Measurements from ENCODE around the gene PRKCH.

The PRKCH gene

DNA sequence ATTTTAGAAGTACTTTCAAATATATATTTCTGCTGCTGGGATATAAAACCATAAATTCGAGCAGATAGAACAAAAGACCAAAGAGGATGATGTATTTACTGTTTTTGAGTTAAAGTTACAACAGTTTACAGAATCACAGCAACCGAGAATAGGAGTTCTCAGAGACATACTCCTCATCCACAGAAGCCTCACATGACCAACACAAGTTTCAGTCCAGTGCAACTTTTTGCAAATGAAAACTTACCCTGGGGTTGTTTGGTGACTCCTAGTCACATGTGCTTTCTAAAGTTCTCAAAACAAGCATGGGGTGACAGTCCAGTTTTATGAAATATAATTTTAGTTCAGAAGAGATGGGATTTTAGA is 117.1 kb downstream of the PRKCH start:
- no peak for DNase-seq
- Mint-ChIP-seq H3K9me3 (no peaks in the 10 kb centered on the region), H3K27me3 (ENCODE audit: low read depth, poor library complexity) (peaks cover 15% of the 10 kb centered on the region), H3K4me3 (no peak overlapping the region), H3K27ac (no peak overlapping the region), H3K4me1 (peaks cover 49% of the 10 kb centered on the region), H3K36me3 (ENCODE audit: low read depth) (no peaks in the 10 kb centered on the region)
- TF ChIP-seq, protein P1, sequence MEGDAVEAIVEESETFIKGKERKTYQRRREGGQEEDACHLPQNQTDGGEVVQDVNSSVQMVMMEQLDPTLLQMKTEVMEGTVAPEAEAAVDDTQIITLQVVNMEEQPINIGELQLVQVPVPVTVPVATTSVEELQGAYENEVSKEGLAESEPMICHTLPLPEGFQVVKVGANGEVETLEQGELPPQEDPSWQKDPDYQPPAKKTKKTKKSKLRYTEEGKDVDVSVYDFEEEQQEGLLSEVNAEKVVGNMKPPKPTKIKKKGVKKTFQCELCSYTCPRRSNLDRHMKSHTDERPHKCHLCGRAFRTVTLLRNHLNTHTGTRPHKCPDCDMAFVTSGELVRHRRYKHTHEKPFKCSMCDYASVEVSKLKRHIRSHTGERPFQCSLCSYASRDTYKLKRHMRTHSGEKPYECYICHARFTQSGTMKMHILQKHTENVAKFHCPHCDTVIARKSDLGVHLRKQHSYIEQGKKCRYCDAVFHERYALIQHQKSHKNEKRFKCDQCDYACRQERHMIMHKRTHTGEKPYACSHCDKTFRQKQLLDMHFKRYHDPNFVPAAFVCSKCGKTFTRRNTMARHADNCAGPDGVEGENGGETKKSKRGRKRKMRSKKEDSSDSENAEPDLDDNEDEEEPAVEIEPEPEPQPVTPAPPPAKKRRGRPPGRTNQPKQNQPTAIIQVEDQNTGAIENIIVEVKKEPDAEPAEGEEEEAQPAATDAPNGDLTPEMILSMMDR (IDR thresholded peaks at IDR 0.05): no peak

DNA sequence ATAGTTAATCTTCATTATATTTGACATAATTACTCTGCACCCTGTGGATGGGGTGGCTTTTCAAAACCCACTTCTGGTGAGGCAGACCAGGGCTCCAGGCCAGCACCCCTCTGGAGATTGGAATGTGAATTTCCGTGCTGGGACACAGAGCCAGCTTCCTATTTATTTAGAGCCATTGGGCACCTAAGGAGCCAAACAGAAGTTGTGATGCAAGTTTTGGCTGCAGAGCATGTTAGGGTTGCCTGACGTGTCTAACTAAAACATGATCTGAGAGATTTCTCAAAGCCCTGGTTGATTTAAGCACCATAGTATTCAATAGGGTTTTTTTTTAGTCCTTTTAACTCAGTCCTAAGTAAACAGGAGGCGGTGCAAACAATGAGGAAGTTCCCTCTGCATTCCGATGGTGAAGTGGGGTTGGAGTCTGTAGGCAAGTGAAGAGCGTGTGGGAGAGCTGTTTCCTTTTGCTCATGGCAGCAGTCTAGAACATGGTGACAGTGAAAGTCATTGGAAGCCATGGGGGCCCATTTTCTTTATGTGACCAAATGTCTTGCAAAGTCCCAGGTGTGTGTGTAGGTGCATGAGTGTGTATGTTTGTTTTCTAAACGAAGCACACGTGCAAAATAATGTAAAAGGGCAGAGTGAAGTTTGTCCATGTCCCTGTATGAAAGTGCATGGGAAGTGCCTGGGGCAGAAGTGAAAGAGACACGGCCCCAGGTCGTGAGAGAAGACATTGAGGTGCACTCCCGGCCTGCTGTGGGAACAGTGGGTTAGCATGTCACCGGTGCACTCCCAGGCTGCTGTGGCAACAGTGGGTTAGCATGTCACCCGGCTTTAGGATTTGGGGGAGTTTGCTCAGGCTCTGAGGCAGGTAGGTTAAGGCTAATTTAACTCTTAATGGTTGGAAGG is 117.7 kb downstream of the PRKCH start:
- TF ChIP-seq, protein P1 (IDR thresholded peaks at IDR 0.05): no peak
- Mint-ChIP-seq H3K4me1 (peaks cover 48% of the 10 kb centered on the region), H3K27me3 (ENCODE audit: low read depth, poor library complexity) (peaks cover 15% of the 10 kb centered on the region), H3K27ac (no peak overlapping the region), H3K36me3 (ENCODE audit: low read depth) (no peaks in the 10 kb centered on the region), H3K4me3 (peak overlapping the region; percentile 28), H3K9me3 (no peaks in the 10 kb centered on the region)
- no peak for DNase-seq

DNA sequence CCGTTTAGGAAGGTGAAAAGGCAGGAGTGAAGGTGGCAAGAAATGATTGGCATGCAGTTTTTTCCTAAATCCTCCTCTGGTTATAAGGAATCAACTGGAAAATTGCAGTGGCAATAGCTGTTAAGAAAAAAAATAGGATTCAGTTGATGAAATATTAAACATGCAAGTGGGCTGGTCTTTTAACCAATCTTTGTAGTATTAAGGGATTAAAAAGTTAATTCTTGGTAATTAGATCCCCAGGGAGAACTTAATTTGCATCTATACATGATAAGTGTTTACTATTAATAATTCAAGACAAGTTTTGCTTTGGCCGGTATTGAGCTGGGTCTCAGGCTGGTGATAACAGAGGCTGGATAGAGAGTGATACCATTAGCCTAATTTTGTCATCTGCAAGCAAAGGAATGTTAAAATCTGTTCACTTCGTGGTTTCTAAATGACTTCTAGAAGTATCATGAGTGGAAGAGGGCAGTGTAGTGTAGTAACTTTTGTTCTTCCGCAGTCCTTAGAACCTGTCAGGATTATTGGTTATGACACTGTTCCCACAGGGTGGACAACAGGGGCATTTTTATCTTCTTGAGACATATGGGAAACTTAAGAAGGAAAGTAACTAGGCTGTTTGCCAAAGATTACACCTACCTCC is 118.5 kb downstream of the PRKCH start:
- H3K27me3 Mint-ChIP-seq (ENCODE audit: low read depth, poor library complexity): peaks cover 11% of the 10 kb centered on the region
- no peaks in the 10 kb centered on the region for H3K9me3 Mint-ChIP-seq
- H3K4me1 Mint-ChIP-seq: peaks cover 43% of the 10 kb centered on the region
- H3K36me3 Mint-ChIP-seq (ENCODE audit: low read depth): no peaks in the 10 kb centered on the region
- DNase-seq: no peak
- no peak overlapping the region for H3K27ac Mint-ChIP-seq
- TF ChIP-seq, protein P1 (IDR thresholded peaks at IDR 0.05): no peak
- H3K4me3 Mint-ChIP-seq: no peak overlapping the region

DNA sequence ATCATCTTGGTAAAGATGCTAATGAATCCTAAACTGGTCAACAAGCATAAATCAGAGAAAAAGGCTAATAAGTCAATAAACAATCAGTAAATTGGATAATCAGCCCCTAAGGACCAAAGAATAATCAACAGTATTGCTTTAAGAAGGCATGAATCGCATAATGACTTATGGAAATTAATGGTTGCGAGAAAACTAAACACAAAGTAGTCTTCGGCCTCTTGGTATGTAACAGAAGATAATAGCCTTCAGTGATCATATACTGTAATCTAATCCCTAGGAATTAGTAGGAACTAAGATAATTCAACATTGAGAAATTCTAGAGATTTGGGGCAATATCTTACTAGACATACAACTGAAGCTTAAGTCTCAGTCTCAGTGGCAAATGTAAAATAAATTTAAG is 122.1 kb downstream of the PRKCH start:
- no peaks in the 10 kb centered on the region for H3K9me3 Mint-ChIP-seq
- peaks cover 20% of the 10 kb centered on the region for H3K27me3 Mint-ChIP-seq (ENCODE audit: low read depth, poor library complexity)
- TF ChIP-seq, protein P1 (IDR thresholded peaks at IDR 0.05): no peak
- no peak overlapping the region for H3K27ac Mint-ChIP-seq
- H3K4me1 Mint-ChIP-seq: peaks cover 23% of the 10 kb centered on the region
- no peak overlapping the region for H3K4me3 Mint-ChIP-seq
- DNase-seq: no peak
- H3K36me3 Mint-ChIP-seq (ENCODE audit: low read depth): no peaks in the 10 kb centered on the region

DNA sequence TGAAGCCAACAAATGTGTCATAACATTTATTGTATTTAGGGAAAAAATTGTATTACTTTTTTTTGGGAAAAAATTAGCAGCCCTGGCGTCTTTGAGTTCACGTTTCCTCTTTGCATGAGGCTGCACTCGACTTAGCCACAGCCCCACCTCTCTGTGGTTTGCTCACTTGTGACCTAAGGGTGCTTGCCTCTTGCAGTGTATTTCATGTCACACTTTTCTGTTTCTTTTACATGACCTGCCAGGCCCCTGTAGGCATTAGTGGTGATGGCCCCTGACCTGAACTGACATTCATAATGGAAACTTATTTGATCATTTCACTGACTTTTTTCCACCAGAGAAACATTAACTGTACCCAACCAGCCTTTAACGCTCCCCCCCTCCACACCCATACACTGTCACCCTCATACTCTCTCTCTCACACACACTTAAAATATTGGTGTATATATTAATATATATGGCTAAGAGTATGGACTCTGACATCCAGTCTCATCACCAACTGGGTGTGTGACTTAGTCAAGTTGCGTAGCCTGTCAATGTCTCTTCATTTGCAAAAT is 122.9 kb downstream of the PRKCH start:
- TF ChIP-seq, protein P1 (IDR thresholded peaks at IDR 0.05): no peak
- Mint-ChIP-seq H3K9me3 (no peaks in the 10 kb centered on the region), H3K4me3 (no peak overlapping the region), H3K27ac (no peak overlapping the region), H3K4me1 (peaks cover 15% of the 10 kb centered on the region), H3K36me3 (ENCODE audit: low read depth) (no peaks in the 10 kb centered on the region), H3K27me3 (ENCODE audit: low read depth, poor library complexity) (peaks cover 24% of the 10 kb centered on the region)
- no peak for DNase-seq

Measured in nephron progenitor cell (in vitro differentiated cells).